ENCODE measurements around the gene EFCAB10. TPM values are rescaled to one million over a fixed set of nuclear protein-coding genes. Genes with fewer than 3 reads are reported as not detected.

The EFCAB10 gene
- total RNA-seq, 1 donor from 2014 or later, result 2.5 TPM

GRCh38 chr7:105590793-105591192 lies 9.5 kb upstream of the EFCAB10 start:
- no peak for DNase-seq (ENCODE audit: low read depth)
- H3K36me3 ChIP-seq (ENCODE audit: control insufficient read depth, insufficient read depth, low read length), result no peaks in the 10 kb centered on the region
- H3K4me3 ChIP-seq (ENCODE audit: low read depth, low read length), result no peak overlapping the region
- no peak for TF ChIP-seq CTCF (IDR thresholded peaks at IDR 0.05; ENCODE audit: insufficient read depth, low read length, poor library complexity, severe bottlenecking)
- no peaks in the 10 kb centered on the region for H3K27me3 ChIP-seq (ENCODE audit: control insufficient read depth, insufficient read depth, low read length)

GRCh38 chr7:105589356-105590077 lies 8.2 kb upstream of the EFCAB10 start:
- Histone ChIP-seq H3K36me3 (ENCODE audit: control insufficient read depth, insufficient read depth, low read length) (no peaks in the 10 kb centered on the region), H3K4me3 (ENCODE audit: low read depth, low read length) (no peak overlapping the region), H3K27me3 (ENCODE audit: control insufficient read depth, insufficient read depth, low read length) (no peaks in the 10 kb centered on the region)
- TF ChIP-seq CTCF (IDR thresholded peaks at IDR 0.05; ENCODE audit: insufficient read depth, low read length, poor library complexity, severe bottlenecking), result peak; percentile 73
- peak; percentile 56 for DNase-seq (ENCODE audit: low read depth)

GRCh38 chr7:105587909-105588635 lies 6.8 kb upstream of the EFCAB10 start:
- Histone ChIP-seq H3K4me3 (ENCODE audit: low read depth, low read length) (no peak overlapping the region), H3K27me3 (ENCODE audit: control insufficient read depth, insufficient read depth, low read length) (no peaks in the 10 kb centered on the region), H3K36me3 (ENCODE audit: control insufficient read depth, insufficient read depth, low read length) (no peaks in the 10 kb centered on the region)
- TF ChIP-seq CTCF (IDR thresholded peaks at IDR 0.05; ENCODE audit: insufficient read depth, low read length, poor library complexity, severe bottlenecking), result no peak
- DNase-seq (ENCODE audit: low read depth), result no peak

- no peak for DNase-seq (ENCODE audit: low read depth)
Measured at GRCh38 chr7:105585850-105586500, 4.7 kb upstream of the EFCAB10 start.

GRCh38 chr7:105584165-105584564 lies 2.9 kb upstream of the EFCAB10 start:
- Histone ChIP-seq H3K27me3 (ENCODE audit: control insufficient read depth, insufficient read depth, low read length) (no peaks in the 10 kb centered on the region), H3K4me3 (ENCODE audit: low read depth, low read length) (no peak overlapping the region)
- no peak for DNase-seq (ENCODE audit: low read depth)

More at GRCh38 chr7:105585850-105586500, 4.7 kb upstream of the EFCAB10 start:
- Histone ChIP-seq H3K4me3 (ENCODE audit: low read depth, low read length) (no peak overlapping the region), H3K27me3 (ENCODE audit: control insufficient read depth, insufficient read depth, low read length) (no peaks in the 10 kb centered on the region), H3K36me3 (ENCODE audit: control insufficient read depth, insufficient read depth, low read length) (no peaks in the 10 kb centered on the region)
- no peak for TF ChIP-seq CTCF (IDR thresholded peaks at IDR 0.05; ENCODE audit: insufficient read depth, low read length, poor library complexity, severe bottlenecking)

More at GRCh38 chr7:105584165-105584564, 2.9 kb upstream of the EFCAB10 start:
- no peak for TF ChIP-seq CTCF (IDR thresholded peaks at IDR 0.05; ENCODE audit: insufficient read depth, low read length, poor library complexity, severe bottlenecking)
- no peaks in the 10 kb centered on the region for H3K36me3 ChIP-seq (ENCODE audit: control insufficient read depth, insufficient read depth, low read length)

Data from kidney epithelial cell (primary cell).